HEK293T (cell line): Measurements from ENCODE around the gene SNCB.

Experiments used
- CTCF ChIA-PET: fragments of 350-600 bp; formaldehyde crosslinking; extraction: SDS; loops from one replicate; lab custom pipeline; 2021; ENCODE audit warnings: antibody characterized with exemption, inconsistent platforms; lab: Yijun Ruan, JAX
- POLR2A ChIA-PET: fragments of 350-600 bp; formaldehyde crosslinking; extraction: SDS; loops from one replicate; lab custom pipeline; 2020; ENCODE audit warnings: antibody characterized with exemption, inconsistent platforms; lab: Yijun Ruan, JAX
- DNase-seq: peaks from one replicate; pipeline ENCODE4 v3.0.0; 2012; ENCODE audit warnings: mixed read lengths; ENCODE audit errors: extremely low spot score
- ARNT ChIP-seq: fragments of 450-650 bp; IDR thresholded peaks from 2 replicates; pipeline ENCODE4 v1.6.1; 2017; ENCODE audit warnings: mild to moderate bottlenecking
- BHLHE40 ChIP-seq: fragments of 450-650 bp; IDR thresholded peaks from 2 replicates; pipeline ENCODE4 v1.6.1; 2016; ENCODE audit warnings: mild to moderate bottlenecking, moderate library complexity, borderline replicate concordance
- CTBP1 ChIP-seq: fragments of 450-650 bp; IDR thresholded peaks from 2 replicates; pipeline ENCODE4 v1.6.1; 2016; ENCODE audit warnings: borderline replicate concordance
- ELF4 ChIP-seq: fragments of 450-650 bp; IDR thresholded peaks from 2 replicates; pipeline ENCODE4 v1.6.1; 2017; ENCODE audit warnings: antibody characterized with exemption
- FOXA1 ChIP-seq: fragments of 450-650 bp; IDR thresholded peaks from 2 replicates; pipeline ENCODE4 v1.6.1; 2016; ENCODE audit warnings: mild to moderate bottlenecking
- FOXK2 ChIP-seq: fragments of 450-650 bp; IDR thresholded peaks from 2 replicates; pipeline ENCODE4 v1.6.1; 2016; ENCODE audit warnings: mild to moderate bottlenecking
- FOXM1 ChIP-seq: fragments of 450-650 bp; IDR thresholded peaks from 2 replicates; pipeline ENCODE4 v1.6.1; 2017; ENCODE audit warnings: mild to moderate bottlenecking, borderline replicate concordance
- HDGF ChIP-seq: fragments of 450-650 bp; IDR thresholded peaks from 2 replicates; pipeline ENCODE4 v1.6.1; 2017; ENCODE audit warnings: antibody characterized with exemption, borderline replicate concordance
- L3MBTL2 ChIP-seq: fragments of 450-650 bp; conservative IDR thresholded peaks from 2 replicates; pipeline ENCODE4 v1.6.1; 2016; ENCODE audit warnings: mild to moderate bottlenecking
- LEF1 ChIP-seq: fragments of 450-650 bp; IDR thresholded peaks from 2 replicates; pipeline ENCODE4 v1.6.1; 2017; ENCODE audit warnings: mild to moderate bottlenecking, borderline replicate concordance
- NFRKB ChIP-seq: fragments of 450-650 bp; IDR thresholded peaks from 2 replicates; pipeline ENCODE4 v1.6.1; 2016; ENCODE audit warnings: mild to moderate bottlenecking, moderate library complexity
- SP1 ChIP-seq: fragments of 450-650 bp; IDR thresholded peaks from 2 replicates; pipeline ENCODE4 v1.6.1; 2017
- SUZ12 ChIP-seq: fragments of 450-650 bp; IDR thresholded peaks from 2 replicates; pipeline ENCODE4 v1.6.1; 2016; ENCODE audit warnings: mild to moderate bottlenecking
- TARDBP ChIP-seq: fragments of 450-650 bp; IDR thresholded peaks from 2 replicates; pipeline ENCODE4 v1.6.1; 2016
- ZNF384 ChIP-seq: fragments of 450-650 bp; IDR thresholded peaks from 2 replicates; pipeline ENCODE4 v1.6.1; 2016
- TF ChIP-seq, protein P1 (sequence below): fragments of 450-650 bp; IDR thresholded peaks from 2 replicates; pipeline ENCODE4 v1.6.1; 2016

SNCB gene

DNA sequence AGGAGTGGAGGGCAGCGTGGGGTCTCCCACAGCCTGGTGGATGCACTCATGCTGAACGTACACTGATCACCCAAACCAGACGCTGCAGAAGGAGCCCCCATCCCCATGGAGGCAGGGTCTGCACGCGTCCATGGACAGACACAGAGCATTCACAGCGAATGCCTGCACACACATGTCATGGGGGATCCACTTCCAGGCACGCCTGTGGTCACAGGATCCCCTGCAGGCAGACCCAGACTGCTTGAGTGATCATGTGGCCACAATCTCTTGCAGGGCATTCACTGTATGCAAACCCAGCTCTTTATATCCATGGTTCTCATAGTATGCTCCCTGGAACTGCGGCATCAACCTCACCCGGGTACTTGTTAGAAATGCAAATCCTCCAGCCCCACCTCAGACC lies 5.4 kb downstream of the SNCB start:
- TF ChIP-seq CTBP1 = no peak
- no peak for TF ChIP-seq ELF4
- TF ChIP-seq LEF1 = no peak
- TF ChIP-seq SUZ12 = no peak
- TF ChIP-seq FOXA1 = no peak
- TF ChIP-seq ARNT = no peak
- no peak for TF ChIP-seq HDGF
- TF ChIP-seq NFRKB = no peak
- no peak for TF ChIP-seq ZNF384
- no peak for TF ChIP-seq SP1
- no peak for TF ChIP-seq BHLHE40
- DNase-seq = no peak
- ChIA-PET POLR2A (no interaction called here), CTCF (interaction anchor here (0.6 kb wide), 1 partner anchor 15 kb away, joined by 3 read pairs; no protein-coding TSS in a partner anchor)

DNA sequence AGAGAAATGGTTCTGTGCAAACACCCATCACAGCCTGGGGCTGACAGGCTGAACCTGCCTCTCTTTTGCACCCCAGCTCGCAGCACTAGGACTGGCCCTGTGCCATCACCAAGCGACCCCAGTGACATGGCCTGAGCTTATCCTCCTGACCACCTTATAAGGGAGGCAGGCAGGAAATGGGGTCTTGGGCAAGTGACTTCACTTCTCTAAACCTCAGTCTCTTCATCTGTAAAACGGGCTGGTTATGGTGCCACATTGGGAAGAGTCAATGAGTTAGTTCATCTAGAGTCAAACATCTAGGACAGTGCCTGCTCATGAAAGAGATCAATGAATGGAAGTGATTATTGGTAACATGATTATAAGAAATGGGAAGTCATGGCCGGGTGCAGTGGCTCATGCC lies 6.2 kb downstream of the SNCB start:
- POLR2A ChIA-PET = no interaction called here
- CTCF ChIA-PET = no interaction called here

DNA sequence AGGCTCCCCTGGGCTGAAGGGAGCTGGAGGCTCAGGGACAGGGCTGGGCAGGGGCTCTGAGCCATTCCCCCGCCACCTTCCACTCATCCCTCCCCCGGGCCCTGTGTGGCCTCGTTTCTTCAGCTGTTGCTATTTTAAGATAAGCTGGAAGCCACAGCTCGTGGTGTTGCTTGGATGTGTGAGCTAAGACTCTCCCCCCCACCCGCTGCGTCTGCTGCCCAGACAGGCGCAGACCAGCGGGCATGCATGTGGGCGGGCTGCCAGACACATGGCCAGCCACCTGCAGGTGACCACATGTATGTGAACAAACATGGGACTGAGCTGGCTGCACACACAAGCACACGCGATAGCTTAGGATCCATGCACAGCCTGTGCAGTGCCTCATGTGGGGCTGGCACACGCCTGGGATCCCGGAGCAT lies 8.7 kb downstream of the SNCB start:
- POLR2A ChIA-PET = interaction anchor here (1.5 to 1.9 kb wide), 2 partner anchors 9 to 26 kb away, joined by 7 to 8 read pairs; partner anchors contain the start of genes EIF4E1B, SNCB and TSPAN17

More for the DNA sequence above, 6.2 kb downstream of the SNCB start:
- no peak for TF ChIP-seq ELF4
- TF ChIP-seq BHLHE40 = no peak
- no peak for TF ChIP-seq HDGF
- no peak for TF ChIP-seq L3MBTL2
- TF ChIP-seq TARDBP = no peak
- TF ChIP-seq FOXA1 = no peak
- no peak for TF ChIP-seq FOXK2
- TF ChIP-seq FOXM1 = no peak
- no peak for TF ChIP-seq NFRKB
- TF ChIP-seq CTBP1 = no peak
- TF ChIP-seq ZNF384 = no peak
- TF ChIP-seq ARNT = no peak
- no peak for TF ChIP-seq SUZ12
- TF ChIP-seq, protein P1, sequence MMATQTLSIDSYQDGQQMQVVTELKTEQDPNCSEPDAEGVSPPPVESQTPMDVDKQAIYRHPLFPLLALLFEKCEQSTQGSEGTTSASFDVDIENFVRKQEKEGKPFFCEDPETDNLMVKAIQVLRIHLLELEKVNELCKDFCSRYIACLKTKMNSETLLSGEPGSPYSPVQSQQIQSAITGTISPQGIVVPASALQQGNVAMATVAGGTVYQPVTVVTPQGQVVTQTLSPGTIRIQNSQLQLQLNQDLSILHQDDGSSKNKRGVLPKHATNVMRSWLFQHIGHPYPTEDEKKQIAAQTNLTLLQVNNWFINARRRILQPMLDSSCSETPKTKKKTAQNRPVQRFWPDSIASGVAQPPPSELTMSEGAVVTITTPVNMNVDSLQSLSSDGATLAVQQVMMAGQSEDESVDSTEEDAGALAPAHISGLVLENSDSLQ = no peak
- no peak for TF ChIP-seq SP1
- no peak for TF ChIP-seq LEF1
- no peak for DNase-seq

DNA sequence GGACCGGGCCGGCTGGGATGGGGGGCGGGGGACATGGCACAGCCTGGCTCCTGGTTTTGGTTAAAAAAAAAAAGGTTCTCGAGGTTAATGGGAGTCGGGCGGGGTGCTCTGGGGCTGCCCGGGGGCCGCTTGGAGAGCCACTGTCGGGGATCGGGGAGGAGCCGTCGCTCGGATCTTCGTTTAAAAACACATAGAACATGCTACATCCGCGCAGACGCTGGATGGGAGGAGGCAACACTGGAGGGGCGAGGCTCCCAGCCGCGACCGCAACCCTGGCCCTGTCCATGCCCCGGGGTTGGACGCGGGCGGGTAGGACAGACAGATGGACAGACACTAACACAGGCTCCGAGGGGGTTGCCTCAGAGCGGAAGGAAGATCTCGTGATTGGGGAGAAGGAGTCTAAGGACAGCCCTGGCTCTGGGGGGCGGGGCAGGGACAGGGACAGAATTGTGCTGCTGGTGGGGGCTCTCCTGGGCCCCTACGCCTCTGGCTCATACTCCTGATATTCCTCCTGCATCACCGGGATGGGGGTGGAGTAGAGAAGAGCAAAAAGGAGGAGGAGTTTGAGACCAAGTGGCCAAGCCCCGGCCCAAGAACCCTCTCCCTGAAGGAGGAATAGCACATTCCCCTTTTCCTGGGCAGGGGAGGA lies 9.9 kb downstream of the SNCB start:
- POLR2A ChIA-PET = interaction anchor here (1.9 kb wide), 1 partner anchor 27 kb away, joined by 7 read pairs; the partner anchor contains the start of gene TSPAN17
- DNase-seq = no peak
- CTCF ChIA-PET = no interaction called here
- TF ChIP-seq ARNT (no peak), FOXA1 (no peak), SP1 (no peak), SUZ12 (no peak), FOXK2 (no peak), CTBP1 (no peak), BHLHE40 (no peak), L3MBTL2 (no peak), ZNF384 (no peak), HDGF (no peak), FOXM1 (no peak), NFRKB (no peak), TARDBP (no peak), LEF1 (no peak), ELF4 (no peak)
- TF ChIP-seq, protein P1 = no peak

More for the DNA sequence above, 8.7 kb downstream of the SNCB start:
- DNase-seq = no peak
- CTCF ChIA-PET = no interaction called here
- TF ChIP-seq TARDBP = no peak

DNA sequence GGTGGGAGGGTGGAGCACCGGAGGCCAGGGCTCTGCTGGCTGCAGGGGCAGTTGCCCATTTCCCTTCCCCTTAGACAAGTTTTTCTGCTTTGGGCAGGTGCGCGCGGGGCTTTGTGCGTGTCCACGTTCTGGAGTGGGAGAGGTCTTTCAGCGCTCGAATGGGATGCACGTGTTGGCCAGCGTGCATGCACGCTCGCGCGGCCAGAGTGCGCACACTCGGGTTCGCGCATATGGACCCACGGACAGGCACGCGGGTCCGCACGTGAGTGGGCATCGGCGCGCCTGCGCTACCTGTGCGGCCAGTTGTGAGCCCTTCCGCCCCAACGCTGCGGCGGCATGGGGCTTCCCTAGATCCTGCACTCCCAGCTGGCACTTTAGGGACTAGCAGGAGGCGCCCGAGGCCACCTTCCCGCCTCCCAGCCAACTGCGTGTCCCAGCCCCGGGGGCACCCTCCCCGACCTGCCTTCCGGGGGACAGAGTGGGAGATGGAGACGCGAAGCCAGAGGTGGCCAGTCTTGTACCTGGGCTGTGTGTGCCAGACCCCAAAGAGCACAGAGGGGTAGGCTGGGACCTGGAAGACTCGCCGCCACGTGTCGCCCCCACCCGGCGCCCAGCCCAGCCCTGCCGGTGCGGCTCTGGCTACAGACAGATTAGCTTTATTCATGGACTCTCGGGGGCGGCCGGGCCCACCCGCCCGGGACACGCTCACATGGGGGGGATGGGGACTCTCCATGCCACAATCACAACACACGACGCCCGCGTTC lies 10.6 kb downstream of the SNCB start:
- TF ChIP-seq BHLHE40 = no peak
- no peak for TF ChIP-seq NFRKB
- no peak for DNase-seq
- CTCF ChIA-PET = no interaction called here
- POLR2A ChIA-PET = no interaction called here

DNA sequence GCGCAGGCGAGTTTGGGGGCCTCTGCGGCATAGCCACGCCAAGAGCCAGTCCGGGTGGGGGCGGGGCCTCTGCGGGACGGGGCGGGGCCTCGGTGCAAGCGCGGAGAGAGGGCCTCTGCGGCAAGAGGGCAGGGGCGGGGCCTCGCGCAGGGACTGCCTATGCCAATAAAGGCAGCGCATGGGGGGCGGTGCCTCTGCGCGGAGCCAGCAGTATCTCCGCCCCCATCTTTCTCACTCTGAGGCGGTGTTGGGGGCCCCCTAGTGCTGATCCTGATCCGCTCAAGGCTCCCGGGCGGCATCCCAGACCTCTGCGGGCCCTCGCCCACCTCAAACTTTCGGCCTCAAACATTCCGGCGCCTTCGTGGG lies 11.1 kb downstream of the SNCB start:
- ChIA-PET POLR2A (no interaction called here), CTCF (no interaction called here)
- TF ChIP-seq FOXA1 (no peak), CTBP1 (no peak), ZNF384 (no peak), SP1 (no peak), FOXM1 (no peak), NFRKB (no peak), ARNT (no peak), FOXK2 (no peak), LEF1 (no peak), BHLHE40 (no peak), TARDBP (no peak)
- TF ChIP-seq, protein P1 = no peak
- DNase-seq = no peak
